NCI-H1436 treated with DMSO at 0.1 percent for 48 hours (cell line): Measurements from ENCODE around the gene TARS3.
"Not testable (repeated sequence)": the region's sequence is repeated elsewhere in the genome, so short reads cannot be mapped to it uniquely, and the experiment has no call there.

Experiments used
- DNase-seq: peaks from one replicate; lab custom pipeline; 2025; lab: John Stamatoyannopoulos, UW

TARS3 gene

DNA sequence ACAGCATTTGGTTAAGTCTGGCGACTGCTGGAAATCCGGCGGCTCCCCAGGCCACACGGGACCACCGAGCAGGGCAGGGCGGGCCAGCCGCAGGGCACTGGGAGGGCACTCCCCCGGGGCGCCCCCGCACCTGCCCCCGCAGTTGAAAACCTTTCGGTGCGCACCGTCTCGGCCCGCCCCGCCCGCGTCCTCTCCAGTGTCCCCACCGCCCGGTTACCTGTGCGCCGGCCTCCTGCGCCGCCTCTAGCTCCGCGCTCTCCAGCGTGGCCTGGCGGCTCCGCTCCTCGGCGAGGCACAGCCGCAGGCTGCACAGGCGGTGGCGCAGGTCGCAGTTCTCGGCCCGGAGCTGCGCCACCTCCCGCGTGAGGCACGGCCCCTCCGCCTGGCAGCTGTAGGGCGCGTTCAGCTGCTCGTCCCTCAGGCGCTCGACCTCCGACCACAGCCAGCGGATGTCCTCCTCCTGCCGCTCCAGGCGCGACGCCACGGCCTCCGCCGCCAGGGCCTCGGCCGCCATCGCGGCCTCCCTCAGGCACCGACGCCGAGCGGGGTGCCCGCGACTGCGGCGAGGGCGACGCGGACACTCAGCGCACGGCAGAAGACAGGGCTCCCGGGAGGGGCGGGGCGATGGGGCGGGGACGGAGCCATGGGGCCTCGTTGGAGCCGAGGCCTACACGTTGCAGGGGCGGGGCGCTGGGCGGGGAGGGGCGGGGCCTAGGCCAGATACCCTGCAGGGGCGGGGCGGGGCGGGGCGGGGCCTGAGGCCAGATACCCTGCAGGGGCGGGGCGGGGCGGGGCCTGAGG, at the start of gene TARS3:
TSS of gene TARS3 (minus strand) at position 600 of the 801 bp plus-strand sequence. CDS start at position 514, 86 bp downstream.
- DNase-seq: no peak

DNA sequence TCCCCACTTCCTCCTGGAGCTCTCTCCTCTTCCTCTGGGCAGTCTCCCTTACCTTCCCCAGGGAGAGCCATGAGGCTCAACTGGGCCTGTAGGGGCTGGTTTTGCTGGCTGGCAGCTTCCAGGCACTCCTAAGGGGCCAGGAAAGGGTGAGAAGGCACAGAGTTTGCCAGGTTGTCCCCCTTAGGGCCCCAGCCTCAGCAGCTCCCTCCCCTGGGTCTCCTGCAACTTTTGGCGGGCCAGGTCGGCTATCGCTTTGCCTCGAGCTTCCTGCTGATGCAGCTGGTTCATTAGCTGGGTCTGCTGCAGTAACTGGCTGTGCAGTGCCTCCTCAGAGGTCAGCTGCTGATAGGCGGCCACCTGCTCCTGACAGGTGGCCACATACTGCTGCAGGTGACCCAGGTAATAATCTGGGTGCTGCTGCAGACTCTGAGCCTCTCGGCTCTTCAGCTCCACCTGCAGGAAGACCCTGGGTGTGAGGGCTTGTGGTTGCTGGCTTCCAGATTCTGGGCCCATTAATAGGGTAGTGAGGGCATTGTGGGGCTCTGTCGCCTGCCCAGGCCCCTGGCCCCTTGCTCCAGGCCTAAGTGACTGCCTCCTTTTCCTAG, 49.3 kb upstream of the TARS3 start:
- no peak for DNase-seq

DNA sequence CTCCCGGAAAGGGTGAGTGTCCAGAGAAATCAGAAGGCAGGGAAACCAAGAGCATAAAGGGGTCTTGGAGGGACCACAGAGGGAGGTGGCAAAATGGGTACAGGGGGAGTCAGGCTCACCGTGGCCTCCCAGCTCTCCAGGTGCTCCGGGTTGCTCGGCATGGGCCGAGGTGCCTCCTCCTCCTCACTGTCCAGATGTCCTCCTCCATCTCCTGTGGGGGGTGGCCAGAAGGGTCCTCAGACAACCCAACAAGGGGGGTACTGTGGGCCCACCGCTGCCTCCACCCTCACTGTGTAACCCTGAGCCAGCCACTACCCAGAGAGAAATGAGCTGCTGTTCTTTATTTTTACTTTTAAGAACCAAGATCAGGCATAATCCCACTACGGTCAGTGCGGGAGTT, 48.6 kb upstream of the TARS3 start:
- no peak for DNase-seq

DNA sequence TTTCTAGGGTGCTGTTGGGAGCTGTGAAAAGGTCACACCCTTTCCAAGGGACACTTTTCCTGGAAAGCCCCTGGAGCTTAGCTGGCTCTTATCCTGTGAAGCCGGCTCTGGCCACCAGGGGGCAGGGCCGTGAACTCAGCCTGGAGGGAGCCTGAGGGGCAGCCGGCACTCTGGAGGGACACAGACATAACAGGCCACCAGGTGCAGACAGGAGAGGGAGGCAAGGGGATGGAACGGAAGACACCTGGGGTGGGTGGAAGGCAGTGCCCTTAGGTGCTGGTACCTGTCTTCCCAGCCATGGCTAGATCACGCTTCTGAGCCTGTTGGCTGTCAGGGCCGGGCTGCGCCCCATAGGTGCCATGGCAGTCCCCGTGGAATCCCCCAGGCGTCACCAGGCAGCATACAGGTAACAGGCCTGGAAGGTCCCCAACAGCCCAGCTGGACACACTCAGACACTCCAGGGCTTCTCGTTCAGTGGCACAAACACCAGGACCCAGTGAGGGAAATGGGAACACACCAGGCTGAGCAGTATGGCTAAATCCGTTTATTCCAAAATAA, 42.9 kb upstream of the TARS3 start:
- not testable (repeated sequence) for DNase-seq

DNA sequence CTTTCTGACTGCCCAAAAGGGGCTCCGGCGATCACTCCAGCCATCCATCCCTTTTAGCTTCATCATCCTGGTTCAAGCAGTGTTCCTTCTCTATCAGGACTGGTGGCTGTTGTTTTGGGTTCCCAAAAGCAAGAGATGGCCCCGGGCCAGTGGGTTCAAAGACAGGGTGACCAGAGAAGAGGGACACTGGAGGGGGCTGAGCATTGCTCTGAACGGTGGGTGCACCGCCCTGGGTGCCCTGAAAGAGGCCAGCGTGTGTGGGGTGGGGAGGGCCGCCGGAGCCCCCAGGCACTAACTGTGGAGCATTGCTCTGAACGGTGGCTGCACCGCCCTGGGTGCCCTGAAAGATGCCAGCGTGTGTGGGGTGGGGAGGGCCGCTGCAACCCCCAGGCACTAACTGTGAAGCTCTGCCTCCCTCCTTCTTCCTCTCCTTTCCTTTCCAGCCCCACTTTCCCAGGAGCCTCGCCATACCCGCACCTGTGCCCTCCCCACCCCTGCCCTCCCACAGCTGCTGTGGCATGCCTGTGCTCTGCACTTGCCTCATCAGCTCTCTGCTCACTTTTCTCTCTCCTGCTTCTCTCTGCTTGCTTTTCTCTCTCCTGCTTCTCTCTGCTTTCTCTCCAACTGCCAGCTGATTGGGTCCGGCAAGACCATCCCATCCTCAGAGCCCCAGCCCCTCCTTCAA, 41.6 kb upstream of the TARS3 start:
- DNase-seq: no peak

DNA sequence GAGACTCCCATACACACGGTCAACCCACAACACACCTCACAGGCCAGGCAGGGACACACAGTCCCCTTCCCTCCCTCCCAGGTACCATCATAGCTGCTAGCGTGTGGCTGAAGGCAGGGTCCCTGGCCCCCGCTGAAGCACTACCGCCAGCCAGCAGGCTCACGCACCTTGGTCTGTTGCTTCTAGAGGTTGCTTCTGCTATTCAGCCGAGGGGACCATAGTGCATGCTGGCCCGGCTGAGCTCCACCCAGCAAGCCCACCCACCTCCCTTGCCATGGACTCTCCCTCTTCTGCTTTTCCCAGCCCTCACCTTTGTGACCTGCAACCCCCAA, 41.0 kb upstream of the TARS3 start:
- not testable (repeated sequence) for DNase-seq

DNA sequence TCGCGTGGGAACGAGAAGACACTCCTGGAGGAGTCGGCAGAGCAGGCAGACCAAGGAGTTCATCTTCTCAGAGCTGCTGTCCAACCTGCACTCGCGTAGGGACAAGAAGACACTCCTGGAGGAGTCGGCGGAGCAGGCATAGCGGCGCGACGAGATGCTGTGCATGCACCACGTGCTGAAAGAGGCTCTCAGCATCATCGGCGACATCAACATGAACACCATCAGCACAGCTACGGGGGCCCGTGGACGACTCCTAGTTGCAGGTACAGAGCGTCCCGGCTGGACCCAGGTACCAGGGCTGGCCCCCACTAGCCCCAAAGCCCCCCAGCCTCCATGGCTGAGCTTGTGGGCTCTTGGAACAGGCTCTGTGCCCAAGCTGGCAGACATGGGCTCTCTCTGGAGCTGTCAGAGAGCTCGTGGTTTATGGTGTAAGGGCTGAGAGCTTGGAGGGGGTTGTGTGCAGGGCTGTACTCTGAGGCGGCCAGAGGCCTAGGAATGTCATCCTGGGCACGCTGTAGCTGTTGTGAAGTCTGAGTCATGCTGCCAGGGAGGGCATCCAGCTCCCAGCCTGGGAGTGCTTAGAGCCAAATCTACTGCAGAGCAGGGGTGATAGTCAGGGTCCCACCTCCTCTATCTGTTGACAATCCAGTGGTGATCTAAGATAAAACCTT, 40.5 kb upstream of the TARS3 start:
- not testable (repeated sequence) for DNase-seq

DNA sequence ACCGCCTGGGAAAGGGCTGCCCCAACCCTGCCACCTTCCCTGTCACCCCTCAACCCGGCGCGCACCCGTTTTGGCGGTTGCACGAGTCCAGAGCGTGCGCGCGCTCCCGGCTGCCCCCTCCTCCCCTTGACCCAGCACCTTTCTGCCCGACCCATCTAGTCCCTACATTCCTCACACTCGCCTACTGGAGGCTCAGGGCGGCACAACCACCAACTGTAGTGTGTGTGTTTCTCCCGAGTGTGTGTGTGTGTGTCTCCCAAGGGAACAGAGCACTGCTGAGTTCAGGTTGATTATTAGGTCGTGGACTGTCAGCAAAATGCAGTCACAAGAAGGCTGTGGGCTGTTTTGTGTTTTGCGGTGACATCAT, 22.4 kb upstream of the TARS3 start:
- not testable (repeated sequence) for DNase-seq

DNA sequence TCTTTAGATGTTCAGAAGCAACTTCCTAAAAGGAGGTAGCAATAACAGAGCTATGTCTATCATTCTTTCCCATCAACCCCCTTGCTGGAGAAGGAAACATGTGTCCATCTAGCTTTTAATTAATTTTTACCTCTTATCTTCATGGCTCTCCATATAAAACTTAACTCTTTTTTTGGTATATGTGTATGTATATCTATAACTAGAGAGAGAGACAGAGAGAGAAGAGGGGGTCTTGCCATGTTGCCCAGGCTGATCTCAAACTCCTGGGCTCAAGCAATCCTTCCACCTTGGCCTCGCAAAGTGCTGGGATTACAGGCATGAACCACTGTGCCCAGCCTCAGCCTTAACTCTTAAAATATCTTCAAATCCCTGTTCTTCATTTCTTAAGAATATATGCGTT, 10.6 kb upstream of the TARS3 start:
- DNase-seq: not testable (repeated sequence)

DNA sequence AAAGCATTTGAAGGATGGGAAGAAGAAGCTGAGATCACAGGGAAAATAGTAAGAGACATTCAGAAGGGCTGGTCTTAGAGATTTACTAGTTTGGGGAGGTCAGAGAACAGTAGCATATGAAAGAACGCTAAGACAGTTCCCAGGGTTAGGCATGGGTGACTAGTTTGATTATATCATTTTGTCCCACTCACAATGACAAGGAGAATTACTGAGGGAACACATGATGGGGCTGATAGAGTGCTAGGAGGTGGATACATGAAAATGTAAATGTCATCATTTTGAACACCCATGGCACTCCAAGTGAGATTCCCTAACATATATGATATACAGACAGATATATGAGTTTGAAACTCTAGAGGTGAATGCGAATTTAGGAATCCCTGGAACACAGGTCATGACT, 9.3 kb upstream of the TARS3 start:
- no peak for DNase-seq

DNA sequence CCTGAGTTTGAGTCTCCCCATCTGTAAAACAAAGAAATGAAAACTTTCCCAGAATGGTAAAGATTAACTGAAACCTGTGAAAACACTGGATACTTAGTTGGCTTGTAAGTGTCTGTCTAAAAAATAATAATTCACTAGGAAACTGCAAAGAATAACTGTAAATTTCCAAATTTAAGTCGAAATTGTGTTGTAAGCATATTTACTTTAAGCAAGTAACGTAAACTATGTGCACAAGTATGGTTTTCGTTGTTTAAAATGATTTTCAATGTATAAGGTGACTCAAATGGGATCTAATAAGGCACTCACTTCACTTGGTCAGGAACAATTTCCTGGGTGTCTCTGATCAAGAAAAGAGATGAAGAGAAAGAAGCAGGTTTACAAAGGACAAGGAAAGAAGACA, 8.5 kb upstream of the TARS3 start:
- DNase-seq: no peak

DNA sequence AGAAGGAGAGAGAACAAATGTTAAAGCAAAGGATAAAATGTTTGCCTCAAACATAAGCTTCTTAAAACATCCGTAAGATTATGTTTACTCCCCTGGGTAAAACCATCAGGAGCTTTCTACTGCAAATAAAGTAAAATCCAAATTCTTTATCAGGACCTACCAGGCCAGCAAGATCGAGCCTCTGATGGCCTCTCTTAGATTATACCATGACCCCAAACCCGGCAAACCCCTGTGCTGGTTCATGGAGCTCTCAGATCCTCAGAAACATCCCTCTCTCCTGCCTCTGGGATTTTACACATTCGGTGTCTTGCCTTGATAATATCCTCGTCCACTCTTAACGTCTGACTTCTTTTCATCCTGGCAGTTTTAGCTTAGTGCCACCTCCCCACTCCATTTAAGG, 7.5 kb upstream of the TARS3 start:
- no peak for DNase-seq

DNA sequence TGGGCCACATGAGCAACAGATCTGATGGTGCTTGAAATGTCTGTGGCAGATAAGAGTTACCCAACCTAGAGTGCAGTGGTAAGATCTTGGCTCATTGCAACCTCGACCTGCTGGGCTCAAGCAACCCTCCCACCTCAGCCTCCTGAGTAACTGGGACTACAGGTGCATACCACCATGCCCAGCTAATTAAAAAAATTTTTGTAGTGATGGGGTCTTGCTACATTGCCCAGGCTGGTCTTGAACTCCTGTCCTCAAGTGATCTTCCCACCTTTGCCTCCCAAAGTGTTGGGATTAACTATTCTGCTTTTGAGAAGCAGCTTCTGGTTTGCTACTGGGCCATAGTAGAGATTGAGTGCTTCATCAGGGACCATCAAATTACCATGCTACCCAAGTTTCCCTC, 2.9 kb upstream of the TARS3 start:
- DNase-seq: no peak

DNA sequence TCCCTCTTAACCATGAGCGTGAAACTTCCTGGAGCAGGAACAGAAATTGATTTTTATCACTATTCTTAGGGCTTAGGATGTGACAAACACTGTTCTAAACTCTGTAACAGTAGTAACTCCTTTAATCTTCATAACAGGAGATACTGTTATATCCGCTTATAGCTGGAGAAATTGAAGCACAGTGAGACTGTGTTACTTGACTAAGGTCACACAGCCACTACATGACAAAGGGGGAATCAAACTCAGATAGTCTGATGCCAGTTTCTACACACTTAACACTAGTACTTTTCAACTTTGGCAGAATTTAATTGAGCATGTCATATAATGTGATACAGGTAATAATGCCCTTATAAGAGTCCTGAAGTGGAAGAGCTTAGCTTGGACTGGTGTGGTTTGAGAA, 800 bp upstream of the TARS3 start:
- no peak for DNase-seq

DNA sequence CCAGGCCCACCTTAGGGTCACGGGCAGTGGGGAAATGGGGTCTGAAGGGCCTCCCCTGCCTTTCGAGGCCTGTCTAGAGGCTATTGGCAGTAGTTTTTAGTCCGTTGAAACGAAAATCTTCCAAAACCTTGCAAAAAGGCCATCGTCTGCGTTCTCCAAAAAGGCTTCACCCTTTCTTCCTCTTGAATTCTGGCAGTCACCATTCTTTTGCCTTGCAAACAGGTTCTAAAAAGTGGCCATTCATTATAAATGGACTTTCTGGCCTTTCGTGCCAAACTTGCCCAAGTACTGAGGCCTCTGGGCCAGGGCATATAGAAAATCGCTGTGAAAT, 367 bp upstream of the TARS3 start:
- no peak for DNase-seq

DNA sequence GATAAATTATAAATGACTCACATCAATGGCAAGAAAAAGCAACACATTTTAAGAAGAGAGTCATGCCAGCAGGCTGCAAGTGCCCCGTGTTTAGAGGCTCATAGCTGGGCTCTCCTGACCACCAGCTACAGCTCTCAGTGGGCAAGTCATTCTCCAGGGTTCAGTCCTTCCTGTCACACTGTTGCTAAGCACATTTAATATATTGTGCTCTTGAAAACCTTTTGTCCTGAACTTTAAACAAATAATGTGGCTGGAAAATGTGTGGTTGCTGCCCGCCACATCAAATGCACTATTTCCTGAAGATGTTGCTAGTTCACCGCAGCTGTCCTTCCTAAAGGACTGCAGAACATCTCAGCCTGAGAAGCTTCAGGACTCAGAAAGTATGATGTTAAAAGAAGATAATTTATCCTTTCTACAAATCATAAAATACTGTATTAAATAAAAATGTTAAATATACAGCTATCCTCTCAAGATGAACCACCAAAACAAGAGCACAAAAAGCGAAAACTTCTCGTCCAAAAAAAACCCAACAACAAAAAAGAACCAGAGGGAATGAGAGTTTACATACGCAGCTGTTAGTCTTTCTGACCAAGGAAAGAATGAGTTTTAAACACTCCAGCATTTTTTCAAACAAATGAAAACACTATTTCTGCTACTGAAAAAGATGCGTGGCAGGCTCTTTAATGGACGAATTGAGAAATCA, 951 bp downstream of the TARS3 start:
- DNase-seq: no peak

DNA sequence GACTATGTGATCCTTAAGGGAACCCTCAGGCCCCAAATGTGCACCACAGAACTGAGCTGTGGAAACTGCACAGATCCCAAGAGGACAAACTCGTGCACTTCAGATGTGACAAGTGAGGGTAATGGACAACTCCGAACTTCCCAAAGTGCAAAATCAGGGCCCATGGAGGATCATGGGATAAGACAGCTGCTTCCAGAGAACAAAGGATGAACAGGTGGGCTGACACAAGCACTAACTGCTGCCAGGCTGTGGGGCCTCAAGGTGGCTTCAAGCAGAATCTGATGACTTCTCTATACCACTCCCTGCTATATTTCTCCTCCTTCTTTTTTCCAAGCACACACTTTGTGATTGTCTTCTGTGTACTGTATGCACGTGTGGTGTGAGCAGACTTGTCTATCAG, 5.4 kb downstream of the TARS3 start:
- no peak for DNase-seq

DNA sequence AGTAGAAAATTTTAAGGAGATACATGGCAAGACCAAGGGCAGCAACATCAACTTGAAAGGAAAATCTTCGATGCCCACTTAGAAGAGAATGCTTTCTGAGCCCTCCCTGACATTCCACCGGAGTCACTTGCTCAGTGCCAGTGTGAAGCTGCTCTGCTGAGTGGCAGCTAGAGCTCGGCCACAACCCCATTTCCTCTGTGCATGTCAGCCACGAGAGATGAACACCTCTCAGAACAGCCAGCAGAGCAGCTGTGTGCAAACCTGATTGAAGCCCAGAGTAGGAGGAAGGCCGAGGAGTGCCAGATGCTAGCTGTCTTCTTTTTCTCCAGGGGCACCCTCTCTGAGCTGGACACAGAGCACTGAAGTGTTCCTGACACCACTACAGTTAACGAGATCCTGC, 12.2 kb downstream of the TARS3 start:
- no peak for DNase-seq

DNA sequence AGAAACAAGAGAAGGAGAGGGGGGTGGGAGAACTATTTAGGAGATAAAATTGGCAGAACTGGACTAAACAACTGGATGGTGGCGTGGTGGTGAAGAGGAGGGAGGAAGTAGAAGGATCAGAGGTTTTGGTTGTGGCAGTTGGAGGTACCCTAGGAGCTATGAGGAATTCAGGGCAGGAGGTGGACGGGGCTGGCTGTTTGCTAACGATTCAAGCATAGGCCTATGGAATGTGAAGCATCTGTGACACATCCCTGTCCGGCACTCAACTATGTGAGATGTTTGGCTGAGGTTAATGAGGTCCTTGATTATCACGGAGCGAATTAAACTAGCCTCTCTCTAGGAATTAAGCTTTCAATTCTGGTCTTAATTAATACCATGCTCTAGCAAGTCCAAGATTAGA, 13.5 kb downstream of the TARS3 start:
- no peak for DNase-seq

DNA sequence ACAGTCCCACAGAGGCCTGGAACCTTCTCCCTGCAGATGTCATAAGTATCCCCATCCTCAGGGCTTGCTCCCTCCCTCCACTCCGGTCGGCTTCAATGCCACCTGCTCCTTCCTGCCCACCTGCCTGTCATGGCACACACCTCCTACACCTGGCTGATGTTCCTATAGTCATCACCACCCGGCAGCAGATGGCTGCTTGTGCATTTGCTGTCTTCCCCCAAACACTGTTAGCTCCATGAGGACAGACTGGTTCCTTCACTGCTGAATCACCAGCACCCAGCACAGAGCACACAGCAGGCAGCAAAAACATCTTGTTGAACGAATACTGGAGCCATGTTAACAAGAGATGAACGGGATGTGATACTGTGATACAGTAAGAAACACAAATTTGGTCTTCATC, 14.8 kb downstream of the TARS3 start:
- DNase-seq: no peak

DNA sequence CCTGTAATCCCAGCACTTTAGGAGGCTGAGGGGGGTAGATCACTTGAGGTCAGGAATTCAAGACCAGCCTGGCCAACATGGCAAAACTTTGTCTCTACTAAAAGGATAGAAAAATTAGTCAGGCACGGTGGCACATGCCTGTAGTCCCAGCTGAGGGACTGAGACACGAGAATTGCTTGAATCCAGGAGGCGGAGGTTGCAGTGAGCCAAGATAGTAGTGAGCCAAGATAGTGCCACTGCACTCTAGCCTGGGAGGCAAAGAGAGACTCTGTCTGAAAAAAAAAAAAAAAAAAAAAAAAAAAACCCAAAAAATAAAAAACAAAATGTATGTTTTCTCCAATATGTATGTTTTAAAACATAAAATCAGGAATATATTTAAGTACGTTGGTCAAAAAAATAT, 16.3 kb downstream of the TARS3 start:
- no peak for DNase-seq

DNA sequence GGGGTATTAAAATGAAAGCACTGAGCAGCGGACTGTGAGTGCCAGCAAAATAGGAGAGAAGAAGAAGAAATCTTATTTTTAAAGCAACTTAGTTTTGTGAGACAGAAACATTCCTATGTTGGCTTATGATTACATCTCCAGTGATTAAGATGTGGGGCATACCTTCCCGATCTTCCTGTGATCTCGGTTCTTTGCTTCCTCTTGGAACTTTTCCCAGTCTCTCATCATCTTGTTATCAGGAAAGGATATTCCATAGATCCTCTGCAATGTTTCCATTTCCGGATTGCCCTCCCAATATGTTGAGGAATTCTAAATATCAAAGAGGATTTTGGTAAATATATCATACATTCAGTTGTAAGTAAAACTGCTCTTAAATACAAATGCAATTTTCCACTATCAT, 22.2 kb downstream of the TARS3 start:
- no peak for DNase-seq
